Stimulated activated naive CD8-positive, alpha-beta T cell treated with anti-CD3 and anti-CD28 coated beads, Interleukin-15, Interleukin-2, amounts not matched to agents 100 ng/mL and 50 ng/mL, for 24 hours (primary cell): ENCODE measurements around the gene SLC1A2.

Experiments
- H3K27ac Mint-ChIP-seq: one replicate; pipeline ENCODE4 v1.8.0; 2021; ENCODE audit warnings: mild to moderate bottlenecking, mixed read lengths
- H3K27me3 Mint-ChIP-seq: one replicate; pipeline ENCODE4 v1.8.0; 2021; ENCODE audit warnings: mixed read lengths
- H3K36me3 Mint-ChIP-seq: one replicate; pipeline ENCODE4 v1.8.0; 2021; ENCODE audit warnings: low read depth, mixed read lengths
- H3K4me1 Mint-ChIP-seq: one replicate; pipeline ENCODE4 v1.8.0; 2021; ENCODE audit warnings: low read depth, mixed read lengths
- H3K4me3 Mint-ChIP-seq: one replicate; pipeline ENCODE4 v1.8.0; 2021; ENCODE audit warnings: mild to moderate bottlenecking, mixed read lengths
- H3K9me3 Mint-ChIP-seq: one replicate; pipeline ENCODE4 v1.8.0; 2021; ENCODE audit warnings: mixed read lengths

Gene SLC1A2

DNA sequence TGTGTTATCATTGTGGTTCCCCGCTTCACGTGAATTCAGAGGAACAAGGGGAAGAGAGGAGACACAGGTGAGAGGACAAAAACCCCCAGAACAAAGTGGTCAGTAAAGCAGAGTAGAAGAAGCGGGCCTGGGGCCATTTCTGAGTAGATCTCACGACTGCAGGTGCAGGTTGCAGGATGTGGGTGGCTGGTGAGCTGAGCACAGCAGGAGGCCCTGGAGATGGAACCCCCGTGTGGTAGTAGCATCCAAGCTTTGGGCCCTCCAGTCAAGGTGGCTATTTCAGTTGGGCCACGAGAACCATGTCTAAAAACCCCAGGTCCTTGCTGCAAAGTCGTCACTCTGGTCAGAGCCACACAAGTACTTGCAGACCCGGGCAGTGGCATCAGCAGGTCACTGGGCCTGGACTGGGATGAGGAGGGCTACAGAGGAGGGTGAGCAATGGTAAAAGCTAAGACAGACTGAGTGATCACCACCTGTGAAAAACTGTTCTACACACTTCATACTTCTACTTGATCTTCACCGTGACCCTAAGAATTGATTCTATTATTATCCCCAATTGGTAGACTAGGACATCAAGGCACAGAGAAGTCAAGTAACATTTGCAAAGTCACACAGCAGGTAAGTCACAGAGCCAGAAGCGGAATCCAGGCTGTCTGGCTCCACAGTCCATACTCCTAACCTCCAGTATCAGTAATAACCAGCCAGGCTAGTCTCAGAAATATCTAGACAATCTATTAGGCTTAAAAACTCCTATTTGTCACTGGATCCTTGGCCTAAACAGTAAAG is 43.8 kb downstream of the SLC1A2 start:
- H3K9me3 Mint-ChIP-seq, result no peaks in the 10 kb centered on the region

DNA sequence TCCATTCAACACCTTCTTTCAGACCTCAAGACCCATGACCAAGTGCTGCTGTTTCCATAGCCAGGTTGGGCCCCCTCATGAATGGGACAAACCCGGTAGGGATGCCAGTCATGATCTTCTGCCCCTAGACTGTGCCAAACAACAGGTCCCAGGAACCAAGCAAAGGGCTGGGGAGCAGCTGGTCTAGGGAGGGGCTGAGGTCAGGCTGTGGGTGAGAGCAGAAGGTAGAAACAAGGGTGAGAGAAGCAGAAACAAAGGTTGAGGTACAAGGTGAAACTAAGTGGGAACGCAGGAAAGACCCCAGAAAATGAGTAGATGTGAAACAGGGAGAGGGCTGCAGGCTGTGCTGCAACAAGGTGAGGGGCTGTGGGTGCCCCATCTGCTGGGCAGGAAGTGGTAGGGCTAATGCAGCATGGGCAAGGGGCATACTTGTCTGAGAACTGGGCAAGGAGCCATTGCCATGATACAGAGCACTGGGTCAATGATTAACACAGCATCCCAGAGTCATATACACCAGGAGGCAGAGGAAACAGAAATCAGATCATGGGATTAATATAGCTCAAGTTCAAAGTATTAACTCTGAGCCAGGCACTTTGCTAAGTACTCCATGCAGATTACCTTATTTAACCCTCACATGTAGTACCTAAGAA is 45.9 kb downstream of the SLC1A2 start:
- H3K4me3 Mint-ChIP-seq, result no peak overlapping the region

More for the DNA sequence above, 43.8 kb downstream of the SLC1A2 start:
- H3K36me3 Mint-ChIP-seq, result no peaks in the 10 kb centered on the region
- no peak overlapping the region for H3K4me3 Mint-ChIP-seq
- H3K27ac Mint-ChIP-seq, result no peak overlapping the region
- H3K27me3 Mint-ChIP-seq, result no peaks in the 10 kb centered on the region
- no peaks in the 10 kb centered on the region for H3K4me1 Mint-ChIP-seq

DNA sequence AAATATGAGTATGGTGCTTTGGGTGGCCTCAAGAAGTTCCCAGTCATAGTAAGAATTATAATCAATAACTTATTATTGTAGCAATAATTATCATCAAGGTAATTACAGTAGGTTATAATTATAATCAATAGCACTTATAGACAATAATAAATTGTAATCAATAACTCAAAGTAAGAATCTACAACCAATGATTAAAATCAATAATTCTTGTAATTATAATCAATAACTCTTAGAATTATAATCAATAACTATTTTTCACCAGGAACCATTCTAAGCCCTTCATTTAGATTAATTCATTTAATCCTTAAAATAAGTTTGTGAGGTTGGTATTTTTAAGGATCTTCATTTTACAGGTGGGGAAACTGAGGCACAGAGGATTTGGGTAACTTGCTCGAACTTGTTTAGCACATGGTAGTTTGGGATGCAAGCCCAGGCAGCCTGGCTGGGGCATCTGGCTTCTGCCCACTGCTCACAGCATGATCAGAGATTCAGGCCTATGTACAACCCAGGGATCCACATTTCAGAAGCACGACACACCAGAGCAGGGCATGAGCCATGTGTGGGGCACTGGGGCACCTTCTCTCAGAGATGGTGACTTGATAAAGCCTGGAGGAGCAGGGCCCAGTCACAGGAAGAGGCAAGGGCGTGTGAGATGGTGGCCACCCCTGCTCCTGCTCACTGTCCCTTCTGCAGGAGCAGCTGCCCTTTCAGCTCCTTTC is 46.6 kb downstream of the SLC1A2 start:
- H3K36me3 Mint-ChIP-seq, result no peaks in the 10 kb centered on the region
- no peaks in the 10 kb centered on the region for H3K4me1 Mint-ChIP-seq
- H3K9me3 Mint-ChIP-seq, result no peaks in the 10 kb centered on the region
- H3K27ac Mint-ChIP-seq, result no peak overlapping the region
- H3K4me3 Mint-ChIP-seq, result no peak overlapping the region
- no peaks in the 10 kb centered on the region for H3K27me3 Mint-ChIP-seq

More for the DNA sequence above, 45.9 kb downstream of the SLC1A2 start:
- Mint-ChIP-seq H3K27ac (no peak overlapping the region), H3K9me3 (no peaks in the 10 kb centered on the region), H3K36me3 (no peaks in the 10 kb centered on the region), H3K27me3 (no peaks in the 10 kb centered on the region), H3K4me1 (no peaks in the 10 kb centered on the region)

DNA sequence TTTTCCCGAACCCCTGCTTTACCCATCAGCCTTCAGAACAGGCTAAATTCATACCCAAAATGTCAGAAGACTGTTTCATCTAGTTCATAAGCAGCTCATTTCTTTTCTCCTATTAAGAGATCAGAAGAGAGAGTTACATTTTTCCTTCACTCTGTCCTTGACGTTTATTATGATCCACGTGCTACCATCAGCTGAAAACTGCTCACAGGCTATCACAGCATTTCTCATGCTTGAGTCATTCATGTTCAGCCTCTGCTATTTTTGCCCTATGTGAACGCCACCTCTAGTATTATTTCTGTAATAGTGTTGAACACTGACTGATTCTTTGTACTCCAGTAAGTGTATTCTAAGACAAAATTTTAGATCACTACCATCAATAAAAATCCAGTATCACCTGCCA is 51.9 kb downstream of the SLC1A2 start:
- Mint-ChIP-seq H3K27me3 (peaks cover 6% of the 10 kb centered on the region), H3K4me3 (no peak overlapping the region), H3K27ac (no peak overlapping the region), H3K4me1 (peaks cover 4% of the 10 kb centered on the region), H3K36me3 (no peaks in the 10 kb centered on the region), H3K9me3 (peaks cover 5% of the 10 kb centered on the region)

DNA sequence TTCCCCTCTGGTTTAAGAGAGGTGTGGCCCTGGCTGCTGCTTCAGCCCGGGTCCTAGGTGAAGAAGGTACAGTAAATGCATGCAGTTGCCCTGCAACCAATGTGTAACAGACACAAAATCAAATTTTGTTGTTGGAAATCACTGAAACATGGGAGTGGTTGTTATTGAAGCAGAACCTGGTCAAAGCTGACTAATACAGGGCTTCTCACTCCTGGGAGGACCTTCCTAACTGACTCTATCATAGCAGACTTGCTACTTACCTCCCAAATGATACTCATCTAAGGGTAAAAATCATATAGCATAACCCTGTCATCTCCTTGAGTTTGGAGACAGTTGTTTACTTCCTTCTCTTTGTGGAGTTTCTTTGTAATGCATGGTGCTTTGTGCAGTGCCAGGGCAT is 52.6 kb downstream of the SLC1A2 start:
- H3K27ac Mint-ChIP-seq, result no peak overlapping the region
- H3K9me3 Mint-ChIP-seq, result peaks cover 5% of the 10 kb centered on the region
- H3K36me3 Mint-ChIP-seq, result no peaks in the 10 kb centered on the region
- H3K4me3 Mint-ChIP-seq, result no peak overlapping the region
- peaks cover 4% of the 10 kb centered on the region for H3K4me1 Mint-ChIP-seq
- peaks cover 6% of the 10 kb centered on the region for H3K27me3 Mint-ChIP-seq

DNA sequence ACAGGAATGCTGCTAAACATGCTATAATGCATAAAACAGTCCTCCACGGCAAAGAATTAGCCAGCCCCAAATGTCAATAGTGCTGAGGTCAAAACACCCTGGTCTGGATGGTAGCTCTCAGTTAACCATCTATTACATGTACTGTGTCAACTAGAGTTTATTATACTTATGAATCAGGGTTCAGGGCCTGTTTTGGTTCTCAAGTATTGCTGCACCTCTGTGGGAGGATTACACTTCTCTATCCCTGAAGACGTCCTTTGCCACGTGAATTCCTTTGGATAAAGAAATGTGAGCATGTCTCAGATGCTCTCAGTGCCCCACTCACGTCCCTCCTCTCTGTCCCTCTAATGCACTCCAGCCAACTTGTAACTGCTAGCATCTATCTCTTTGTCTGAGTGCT is 53.4 kb downstream of the SLC1A2 start:
- no peaks in the 10 kb centered on the region for H3K36me3 Mint-ChIP-seq
- H3K4me3 Mint-ChIP-seq, result no peak overlapping the region
- peaks cover 4% of the 10 kb centered on the region for H3K4me1 Mint-ChIP-seq
- no peak overlapping the region for H3K27ac Mint-ChIP-seq
- peaks cover 5% of the 10 kb centered on the region for H3K9me3 Mint-ChIP-seq
- H3K27me3 Mint-ChIP-seq, result peaks cover 6% of the 10 kb centered on the region

DNA sequence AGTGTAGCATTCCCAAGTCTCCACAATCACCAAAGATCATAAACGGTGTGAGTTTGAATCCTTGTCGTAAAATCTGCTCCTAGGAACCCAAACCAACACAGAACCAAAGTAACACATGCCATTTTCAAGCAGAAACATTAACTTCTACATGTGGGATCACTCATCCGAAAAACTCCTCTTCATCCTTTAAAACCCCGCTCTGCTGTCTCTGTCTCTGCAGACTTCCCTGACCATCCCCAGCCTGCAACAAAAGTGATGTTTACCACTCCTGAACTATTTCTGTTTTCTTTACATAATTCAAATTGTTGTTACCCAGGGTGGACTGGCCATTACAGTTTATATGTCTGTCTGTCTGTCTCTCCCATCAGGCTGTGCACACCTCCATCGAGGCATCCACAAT is 54.0 kb downstream of the SLC1A2 start:
- H3K36me3 Mint-ChIP-seq, result no peaks in the 10 kb centered on the region
- H3K9me3 Mint-ChIP-seq, result peaks cover 5% of the 10 kb centered on the region
- peaks cover 6% of the 10 kb centered on the region for H3K27me3 Mint-ChIP-seq
- H3K27ac Mint-ChIP-seq, result no peak overlapping the region
- peaks cover 4% of the 10 kb centered on the region for H3K4me1 Mint-ChIP-seq
- no peak overlapping the region for H3K4me3 Mint-ChIP-seq

DNA sequence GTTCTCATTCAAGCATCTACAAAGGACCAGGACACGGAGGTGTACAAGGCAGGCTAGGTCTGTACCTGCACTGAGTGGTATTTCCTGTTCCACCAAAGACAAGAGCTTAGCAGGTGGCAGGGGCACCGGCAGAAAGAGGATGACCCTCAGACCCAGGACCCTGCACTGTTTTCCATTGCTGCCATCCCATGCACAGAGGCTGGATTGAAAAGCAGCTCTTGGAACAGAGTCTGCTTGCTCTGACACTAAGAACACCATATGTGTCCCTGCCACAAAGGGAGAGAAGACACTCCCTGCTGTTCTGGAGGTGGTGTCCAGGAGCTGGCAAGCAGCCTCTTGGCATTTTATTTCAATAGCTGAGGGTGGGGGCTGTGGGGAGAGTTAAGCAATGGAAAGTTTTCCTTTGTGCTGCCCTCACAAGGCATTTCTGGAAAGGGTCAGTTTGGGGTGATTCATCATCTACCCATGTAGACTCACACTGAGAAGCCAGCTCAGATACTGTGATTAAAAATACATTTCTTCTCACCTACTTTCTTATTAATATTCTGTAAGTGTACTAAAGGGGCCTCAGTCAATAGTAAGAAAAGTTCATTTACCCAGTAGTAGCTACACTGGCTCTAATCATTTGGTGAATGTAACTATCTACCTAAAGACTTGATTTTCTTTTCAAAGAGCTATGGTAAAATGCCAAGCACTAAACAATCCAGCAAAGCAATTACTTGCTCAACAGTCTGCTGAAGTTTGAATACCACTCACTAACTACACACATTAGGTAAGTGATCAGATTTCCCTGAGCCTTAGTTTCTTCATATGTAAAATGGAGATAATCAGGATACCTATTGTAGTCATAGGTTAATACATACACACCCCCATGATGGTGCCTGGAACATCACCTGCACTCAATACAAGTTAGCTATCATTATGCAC is 55.2 kb downstream of the SLC1A2 start:
- H3K4me3 Mint-ChIP-seq, result no peak overlapping the region
- peaks cover 5% of the 10 kb centered on the region for H3K9me3 Mint-ChIP-seq
- H3K36me3 Mint-ChIP-seq, result no peaks in the 10 kb centered on the region
- peaks cover 4% of the 10 kb centered on the region for H3K4me1 Mint-ChIP-seq
- H3K27ac Mint-ChIP-seq, result no peak overlapping the region
- H3K27me3 Mint-ChIP-seq, result peaks cover 6% of the 10 kb centered on the region

DNA sequence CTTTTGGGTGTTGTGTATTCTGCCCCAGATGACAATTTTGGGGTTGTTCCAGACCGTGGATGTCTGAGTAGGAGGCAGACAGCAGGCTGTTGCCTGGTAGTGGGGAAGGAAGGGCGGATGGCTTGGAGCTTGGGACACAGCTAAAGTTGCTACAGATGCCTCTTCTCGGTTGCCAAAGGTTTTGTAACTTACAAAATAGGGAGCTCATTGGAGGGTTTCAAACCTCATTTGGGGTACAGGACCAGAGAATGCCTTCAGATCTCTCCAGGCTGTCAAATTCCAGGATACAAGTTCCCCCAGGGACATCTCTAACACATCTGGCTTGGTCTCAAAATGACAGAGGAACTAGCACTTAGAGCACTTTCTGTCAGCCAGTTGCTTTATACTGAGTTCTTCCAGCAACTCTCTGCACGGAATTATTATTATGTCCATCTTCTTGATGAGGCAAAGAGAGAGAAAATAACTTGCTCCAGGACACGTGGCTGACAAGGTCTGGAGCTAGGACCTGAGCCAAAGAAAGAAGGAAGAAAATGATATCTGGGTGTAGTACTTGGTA is 56.0 kb downstream of the SLC1A2 start:
- H3K4me3 Mint-ChIP-seq, result no peak overlapping the region
- H3K4me1 Mint-ChIP-seq, result peaks cover 4% of the 10 kb centered on the region
- no peak overlapping the region for H3K27ac Mint-ChIP-seq
- peaks cover 5% of the 10 kb centered on the region for H3K9me3 Mint-ChIP-seq
- peaks cover 6% of the 10 kb centered on the region for H3K27me3 Mint-ChIP-seq
- no peaks in the 10 kb centered on the region for H3K36me3 Mint-ChIP-seq

DNA sequence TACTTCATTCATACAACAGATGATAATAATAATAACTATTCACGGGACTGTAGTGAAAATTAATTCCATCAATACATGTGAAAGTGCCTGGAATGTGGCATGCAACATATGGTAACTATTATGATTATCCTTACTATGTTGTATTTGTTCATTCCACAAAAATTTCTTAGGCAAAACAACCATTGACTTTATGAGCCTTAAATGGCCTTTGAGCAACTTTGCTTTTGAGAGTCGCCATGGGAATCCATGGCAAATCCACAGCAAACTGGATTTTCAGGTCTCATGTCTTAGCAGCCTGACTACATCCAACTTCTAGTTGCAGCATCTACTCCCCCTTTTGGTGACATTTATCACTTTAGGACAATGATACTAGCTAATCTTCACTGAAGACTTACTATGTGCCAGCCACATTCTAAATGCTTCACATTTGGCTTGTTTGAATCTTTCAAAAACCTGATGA is 56.8 kb downstream of the SLC1A2 start:
- peaks cover 5% of the 10 kb centered on the region for H3K9me3 Mint-ChIP-seq
- H3K27ac Mint-ChIP-seq, result no peak overlapping the region
- H3K27me3 Mint-ChIP-seq, result peaks cover 6% of the 10 kb centered on the region
- H3K4me1 Mint-ChIP-seq, result peaks cover 4% of the 10 kb centered on the region
- no peak overlapping the region for H3K4me3 Mint-ChIP-seq
- H3K36me3 Mint-ChIP-seq, result no peaks in the 10 kb centered on the region

DNA sequence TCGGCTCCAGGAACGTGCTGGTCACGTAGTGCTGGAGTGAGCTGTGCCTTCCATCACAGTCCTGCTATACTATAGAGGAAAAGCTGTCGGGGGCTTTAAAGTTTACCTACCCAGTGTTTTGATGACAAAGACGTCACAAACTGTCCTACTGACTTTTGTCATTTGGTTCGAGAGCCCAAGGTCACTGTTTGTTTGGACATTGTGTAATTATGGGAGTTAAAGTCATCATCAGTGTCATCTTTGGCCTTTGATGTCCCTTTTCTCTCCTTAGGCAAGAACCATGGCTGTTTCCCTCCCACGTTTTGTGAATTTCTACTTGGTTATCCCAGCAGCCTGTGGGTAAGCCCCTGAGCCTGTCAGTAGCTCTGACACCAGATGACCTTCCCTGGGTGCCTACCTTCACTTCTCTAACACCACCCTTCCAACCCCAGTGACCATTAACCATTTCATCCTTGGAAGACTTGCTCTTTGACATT is 59.3 kb downstream of the SLC1A2 start:
- Mint-ChIP-seq H3K27ac (no peak overlapping the region), H3K4me3 (no peak overlapping the region), H3K36me3 (no peaks in the 10 kb centered on the region), H3K27me3 (no peaks in the 10 kb centered on the region), H3K4me1 (peaks cover 4% of the 10 kb centered on the region), H3K9me3 (no peaks in the 10 kb centered on the region)

DNA sequence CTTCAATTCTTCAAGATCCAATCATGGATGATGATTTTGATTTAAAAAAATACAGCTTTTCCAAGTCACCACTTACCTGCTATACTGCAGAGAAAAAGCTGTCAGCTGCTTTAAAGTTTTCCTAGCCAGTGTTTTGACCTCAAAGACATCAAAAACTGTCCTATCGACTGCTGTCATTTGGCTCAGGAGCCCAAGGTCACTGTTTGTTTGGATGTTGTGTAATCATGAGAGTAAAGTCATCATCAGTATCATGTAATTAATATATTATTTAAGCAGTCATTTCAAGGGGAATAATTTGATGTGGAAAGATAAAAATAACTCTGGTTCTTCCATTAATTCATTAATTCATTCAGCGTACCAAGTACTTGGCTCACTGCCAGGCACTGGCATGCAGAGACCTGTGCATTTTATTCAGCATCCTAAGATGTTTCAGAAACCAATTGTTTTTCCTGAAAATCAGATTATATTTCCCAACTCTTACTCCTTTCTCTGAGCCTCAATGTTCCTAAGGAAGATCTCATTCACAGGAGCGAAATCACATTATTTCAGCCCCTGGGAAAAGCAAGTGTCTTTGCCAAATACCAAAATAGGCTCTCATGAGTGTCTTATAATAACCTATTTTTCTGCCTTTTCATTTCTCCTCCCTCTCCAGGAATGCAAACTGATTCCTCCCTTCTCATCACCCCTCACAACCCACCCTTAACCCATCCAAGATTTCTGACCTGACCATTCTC is 59.9 kb downstream of the SLC1A2 start:
- H3K9me3 Mint-ChIP-seq, result no peaks in the 10 kb centered on the region
- H3K27ac Mint-ChIP-seq, result no peak overlapping the region
- H3K4me1 Mint-ChIP-seq, result peaks cover 4% of the 10 kb centered on the region
- H3K27me3 Mint-ChIP-seq, result no peaks in the 10 kb centered on the region
- H3K4me3 Mint-ChIP-seq, result no peak overlapping the region
- no peaks in the 10 kb centered on the region for H3K36me3 Mint-ChIP-seq

DNA sequence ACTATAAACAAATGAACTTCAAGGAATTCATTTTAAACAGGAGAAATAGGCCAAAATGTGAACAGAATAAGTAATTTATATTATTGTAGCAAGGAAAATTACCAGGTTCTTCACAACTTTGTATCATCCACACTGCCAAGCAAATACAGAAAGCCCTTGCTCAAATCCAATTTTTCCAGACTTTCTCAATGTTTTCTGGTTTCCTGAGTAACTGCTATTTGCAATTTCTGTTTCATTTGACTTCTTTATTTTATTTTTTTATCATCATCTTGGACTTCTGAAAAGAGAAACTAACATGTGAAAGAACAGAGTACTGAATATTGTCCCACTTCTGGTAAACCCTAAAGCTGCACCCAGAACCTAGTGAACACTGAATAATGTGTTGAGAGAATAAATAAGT is 61.0 kb downstream of the SLC1A2 start:
- H3K36me3 Mint-ChIP-seq, result no peaks in the 10 kb centered on the region
- H3K9me3 Mint-ChIP-seq, result no peaks in the 10 kb centered on the region
- no peak overlapping the region for H3K27ac Mint-ChIP-seq
- H3K4me3 Mint-ChIP-seq, result no peak overlapping the region
- H3K4me1 Mint-ChIP-seq, result peaks cover under 1% of the 10 kb centered on the region
- H3K27me3 Mint-ChIP-seq, result no peaks in the 10 kb centered on the region
